Measurements from ENCODE around the gene FHIT. TPM values are rescaled to one million over a fixed set of nuclear protein-coding genes. Genes with fewer than 3 reads are reported as not detected.

Gene FHIT
- total and polyA plus RNA-seq, 4 donors, result 2.6 to 21.3 (median 8.7) TPM

- no peak overlapping the region for H3K4me3 ChIP-seq
- no peak for ATAC-seq (ENCODE audit: insufficient read depth, low FRiP score)
- TF ChIP-seq CTCF (IDR thresholded peaks at IDR 0.05; ENCODE audit: control extremely low read depth, extremely low read depth), result no peak
- peak overlapping the region in 1 of 2 donors; percentile 8 for H3K9ac ChIP-seq (ENCODE audit: insufficient read depth in 1 of 2, low read length in 2 of 2)
- WGBS, 2 donors, result 59 to 78% methylated on average over 3 of the region's 3 CpGs
- H3K27ac ChIP-seq (ENCODE audit: low read depth in 1 of 2, low read length in 1 of 2), result peak overlapping the region in 1 of 2 donors; percentile 13
- DNase-seq, result peak in 2 of 3 donors; percentile 31 to 37
- H3K4me1 ChIP-seq (ENCODE audit: control insufficient read depth in 5 of 5, insufficient read depth in 5 of 5, low read length in 5 of 5), result peaks cover 0 to 21% (median 5%) of the 10 kb centered on the region in 5 donors
- H3K36me3 ChIP-seq (ENCODE audit: control insufficient read depth in 4 of 4, insufficient read depth in 4 of 4, low read length in 4 of 4), result no peaks in the 10 kb centered on the region
- H3K27me3 ChIP-seq (ENCODE audit: control insufficient read depth in 3 of 3, insufficient read depth in 3 of 3, low read length in 2 of 3), result no peaks in the 10 kb centered on the region
- H3K9me3 ChIP-seq (ENCODE audit: control insufficient read depth in 4 of 4, insufficient read depth in 3 of 4, low read length in 3 of 4), result no peaks in the 10 kb centered on the region
Observed at GRCh38 chr3:61155701-61156292, 95.5 kb downstream of the FHIT start.

- no peak overlapping the region for H3K9ac ChIP-seq (ENCODE audit: insufficient read depth in 1 of 2, low read length in 2 of 2)
- ATAC-seq (ENCODE audit: insufficient read depth, low FRiP score), result no peak
- H3K27me3 ChIP-seq (ENCODE audit: control insufficient read depth in 3 of 3, insufficient read depth in 3 of 3, low read length in 2 of 3), result no peaks in the 10 kb centered on the region
- peaks cover 0 to 21% (median 5%) of the 10 kb centered on the region in 5 donors for H3K4me1 ChIP-seq (ENCODE audit: control insufficient read depth in 5 of 5, insufficient read depth in 5 of 5, low read length in 5 of 5)
- 83 to 88% methylated on average over 7 of the region's 7 CpGs for WGBS, 2 donors
- no peaks in the 10 kb centered on the region for H3K9me3 ChIP-seq (ENCODE audit: control insufficient read depth in 4 of 4, insufficient read depth in 3 of 4, low read length in 3 of 4)
- no peak overlapping the region for H3K27ac ChIP-seq (ENCODE audit: low read depth in 1 of 2, low read length in 1 of 2)
- no peaks in the 10 kb centered on the region for H3K36me3 ChIP-seq (ENCODE audit: control insufficient read depth in 4 of 4, insufficient read depth in 4 of 4, low read length in 4 of 4)
- DNase-seq, result peak in 2 of 3 donors; percentile 33 to 37
- H3K4me3 ChIP-seq, result no peak overlapping the region
- TF ChIP-seq CTCF (IDR thresholded peaks at IDR 0.05; ENCODE audit: control extremely low read depth, extremely low read depth), result no peak
Observed at GRCh38 chr3:61154457-61155198, 96.6 kb downstream of the FHIT start.

GRCh38 chr3:61152071-61152470 lies 99.2 kb downstream of the FHIT start:
- Histone ChIP-seq H3K4me1 (ENCODE audit: control insufficient read depth in 5 of 5, insufficient read depth in 5 of 5, low read length in 5 of 5) (peaks cover 0 to 17% (median 5%) of the 10 kb centered on the region in 5 donors), H3K9ac (ENCODE audit: insufficient read depth in 1 of 2, low read length in 2 of 2) (no peak overlapping the region), H3K36me3 (ENCODE audit: control insufficient read depth in 4 of 4, insufficient read depth in 4 of 4, low read length in 4 of 4) (no peaks in the 10 kb centered on the region), H3K27ac (ENCODE audit: low read depth in 1 of 2, low read length in 1 of 2) (no peak overlapping the region), H3K27me3 (ENCODE audit: control insufficient read depth in 3 of 3, insufficient read depth in 3 of 3, low read length in 2 of 3) (no peaks in the 10 kb centered on the region), H3K4me3 (no peak overlapping the region), H3K9me3 (ENCODE audit: control insufficient read depth in 4 of 4, insufficient read depth in 3 of 4, low read length in 3 of 4) (no peaks in the 10 kb centered on the region)
- 90 to 91% methylated on average over 1 of the region's 1 CpG for WGBS, 2 donors
- ATAC-seq (ENCODE audit: insufficient read depth, low FRiP score), result no peak
- no peak for DNase-seq
- no peak for TF ChIP-seq CTCF (IDR thresholded peaks at IDR 0.05; ENCODE audit: control extremely low read depth, extremely low read depth)

Data from lung (tissue), 12 donors.